HG03558 (cell line): Measurements from ENCODE around the gene ZNF775.
"Not testable (repeated sequence)": the region's sequence is repeated elsewhere in the genome, so short reads cannot be mapped to it uniquely, and the experiment has no call there.

Experiments
- ATAC-seq: cut with Tn5 transposase; IDR thresholded peaks from one replicate; pipeline ENCODE4 v1.9.1; 2021; ENCODE audit warnings: moderate number of reproducible peaks; ENCODE audit not compliant: unreplicated experiment; ENCODE audit errors: extremely low read depth

ZNF775 gene

DNA sequence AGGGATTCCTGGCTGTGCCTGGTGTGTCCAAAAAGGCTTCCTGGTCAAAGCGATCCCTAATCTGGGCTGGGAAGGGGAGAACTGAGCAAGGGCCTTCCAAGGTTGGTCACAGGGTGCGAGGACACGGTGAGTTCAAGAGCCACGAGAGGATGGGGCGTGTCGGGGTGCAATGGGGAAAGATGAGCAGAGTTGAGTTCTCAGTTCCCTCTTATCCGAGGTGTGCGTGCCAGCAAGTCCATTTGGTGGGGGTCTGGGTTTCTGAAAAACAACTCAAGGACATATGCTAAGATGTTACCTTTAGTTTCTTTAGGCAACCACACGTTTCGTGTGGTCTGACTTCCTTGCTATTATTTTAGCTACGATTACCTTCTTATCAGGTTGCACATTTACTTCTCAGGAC, 1.3 kb downstream of the ZNF775 start:
- ATAC-seq = no peak

DNA sequence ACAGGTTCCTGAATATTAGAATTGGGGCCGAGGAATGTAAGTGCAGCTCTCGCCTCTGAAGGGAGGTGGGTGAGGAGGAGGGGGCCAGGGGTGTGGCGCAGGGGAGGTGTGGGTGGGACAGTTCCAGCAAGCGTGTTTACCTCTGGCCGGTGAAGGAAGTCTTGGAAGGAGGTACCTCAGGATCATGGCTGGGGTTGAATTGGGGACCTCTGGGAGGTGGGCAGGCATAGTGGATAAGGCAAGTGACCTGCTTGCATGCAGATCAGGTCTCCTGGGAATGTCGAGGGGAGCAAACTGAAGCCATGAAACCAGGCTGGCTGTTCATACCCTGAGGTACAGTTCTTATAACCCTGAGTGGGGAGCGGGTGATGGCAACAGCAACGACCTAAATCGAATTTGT, 2.0 kb downstream of the ZNF775 start:
- ATAC-seq = no peak

DNA sequence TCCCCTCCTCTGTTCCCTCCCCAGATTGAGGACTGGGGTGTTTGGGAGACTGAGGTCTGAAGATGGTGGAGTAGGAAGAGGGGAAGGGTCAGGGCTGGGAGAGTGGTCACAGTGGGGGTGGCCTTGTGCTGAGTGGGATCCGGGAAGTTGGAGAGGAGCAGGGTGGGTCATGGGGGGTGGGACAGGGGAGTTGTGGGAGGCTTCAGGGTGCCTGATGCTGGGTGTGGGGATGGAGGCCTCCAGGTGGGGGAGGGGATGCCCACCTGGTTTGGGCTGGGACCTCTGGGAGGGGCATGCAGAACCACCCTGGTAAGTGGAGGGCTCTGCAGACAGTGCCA, 2.6 kb downstream of the ZNF775 start:
- no peak for ATAC-seq

DNA sequence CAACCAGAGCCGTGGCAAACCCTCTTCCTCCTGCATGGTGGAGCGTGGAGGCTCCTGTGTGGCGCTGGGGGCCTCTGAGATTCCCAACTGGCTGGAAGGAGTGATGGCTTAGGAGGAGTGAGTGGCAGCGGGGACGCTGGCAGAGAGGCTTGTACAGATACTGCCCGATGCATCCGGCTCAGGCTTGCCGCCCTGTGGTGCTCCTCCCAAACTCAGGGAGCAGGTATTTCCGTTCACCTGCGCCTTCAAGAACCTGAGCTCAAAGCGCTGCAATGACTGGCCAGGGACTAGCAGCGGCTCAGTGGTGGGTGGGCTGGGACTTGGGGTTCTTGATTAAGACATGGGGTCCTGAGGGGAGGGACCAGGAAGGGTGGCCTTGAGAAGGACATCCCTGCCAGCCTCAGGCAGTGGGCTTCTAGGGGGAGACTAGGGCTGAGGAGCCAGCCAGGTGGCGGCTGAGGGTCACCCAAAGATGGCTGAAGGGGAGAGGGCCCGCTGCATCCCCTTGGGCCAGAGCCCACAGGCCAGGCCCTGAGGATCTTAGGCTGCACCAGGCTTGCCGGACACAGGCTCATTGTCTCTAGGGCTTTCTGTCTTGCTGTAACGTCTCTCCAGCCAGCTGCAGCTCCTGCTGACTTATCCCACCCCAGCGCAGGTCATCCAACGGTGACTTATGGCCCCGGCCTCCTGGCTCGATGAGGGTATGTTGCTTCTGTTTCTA, 3.2 kb downstream of the ZNF775 start:
- ATAC-seq = no peak

DNA sequence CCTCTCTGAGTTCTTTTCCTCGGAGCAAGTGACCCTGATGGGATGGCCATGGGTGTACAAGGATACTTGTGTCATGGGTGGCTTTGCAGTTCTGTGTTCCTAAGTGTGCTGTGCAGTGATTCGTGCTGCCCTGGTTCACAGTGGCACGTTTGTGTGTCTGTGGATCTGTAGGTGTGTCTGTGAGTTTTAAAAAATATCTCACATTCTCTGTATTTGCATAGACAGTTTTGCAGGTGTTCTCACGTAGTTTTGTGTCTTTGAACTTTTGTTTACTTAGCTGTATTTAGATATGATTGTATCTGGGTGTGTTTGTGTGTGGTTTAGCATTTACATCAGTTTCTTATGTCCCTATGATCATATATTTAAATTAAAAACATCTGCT, 3.7 kb downstream of the ZNF775 start:
- ATAC-seq = no peak

DNA sequence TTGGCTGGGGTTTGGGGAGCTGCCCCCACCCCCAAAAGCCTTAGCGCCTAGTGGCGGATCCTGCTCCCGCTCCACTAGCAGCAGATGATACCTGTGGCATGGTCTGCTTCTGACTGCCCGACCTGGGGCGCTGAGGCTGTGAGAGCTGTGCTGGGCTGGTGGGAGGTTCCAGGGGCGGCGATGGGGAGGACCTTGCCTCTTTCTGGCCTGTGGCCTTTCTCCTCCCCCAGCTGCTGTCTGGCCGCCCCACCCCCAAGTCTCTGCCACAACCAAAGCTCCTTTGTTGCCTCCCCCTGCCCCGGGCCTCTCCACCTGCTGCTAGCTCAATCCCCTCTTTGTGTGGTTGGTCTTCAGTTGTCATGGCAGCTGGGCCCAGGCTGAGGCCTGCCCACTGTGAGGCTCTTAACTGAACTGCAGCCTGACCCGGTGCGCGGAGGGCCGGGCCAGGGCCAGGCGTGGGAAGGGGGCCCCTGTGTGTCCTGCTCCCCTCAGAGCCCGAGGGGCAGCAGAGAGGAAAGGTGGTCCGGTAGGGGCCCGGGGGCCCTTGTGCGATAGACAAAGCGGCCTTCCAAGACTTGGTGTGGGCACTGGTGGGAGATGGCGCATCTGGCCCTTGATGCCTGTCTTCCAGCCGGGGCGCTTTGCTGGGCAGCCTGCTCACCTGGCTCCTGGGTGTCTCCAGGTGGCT, 4.7 kb downstream of the ZNF775 start:
- no peak for ATAC-seq

DNA sequence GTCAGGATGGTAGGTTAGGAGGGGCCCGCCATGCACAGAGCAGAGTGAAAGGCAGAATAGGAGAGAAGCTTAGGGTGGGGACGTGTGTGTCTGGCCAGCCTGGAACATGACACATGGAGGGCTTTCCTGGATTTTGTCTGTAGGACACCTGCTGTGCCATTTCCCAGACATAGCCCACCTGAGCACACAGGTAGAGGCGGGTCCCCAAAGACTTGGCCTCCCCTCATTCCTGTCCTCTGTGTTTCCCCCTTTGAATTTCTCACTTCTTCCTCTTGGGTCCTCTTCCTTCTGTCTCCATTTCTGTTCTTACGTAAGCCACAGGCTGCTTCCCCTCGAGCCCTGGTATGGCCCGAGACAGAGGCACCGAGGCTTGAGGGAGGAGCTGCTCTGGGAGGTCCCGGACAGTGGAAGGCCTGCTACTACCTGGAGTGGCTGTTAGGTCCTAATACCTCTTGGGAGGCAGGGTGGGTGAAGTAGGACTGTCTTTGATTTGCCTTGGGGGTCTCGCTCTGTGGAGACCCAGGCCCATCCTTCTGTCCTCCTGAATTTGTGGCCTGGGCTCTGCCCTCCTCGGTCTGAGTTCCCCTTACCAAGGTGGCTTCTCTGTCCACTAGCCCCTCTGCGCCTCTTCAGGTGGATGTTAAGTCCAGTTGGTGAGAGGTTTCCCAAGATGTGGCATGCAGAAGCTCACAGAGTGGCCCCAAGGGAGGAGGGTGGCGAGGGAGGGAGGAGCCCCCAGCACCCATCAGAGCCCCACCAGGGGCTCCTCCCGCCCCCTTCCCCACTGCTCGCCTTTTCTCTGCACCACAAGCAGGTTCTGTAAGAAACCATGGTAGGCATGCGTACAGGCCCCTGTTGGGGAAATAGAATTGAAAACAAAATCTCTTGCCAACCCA, 5.5 kb downstream of the ZNF775 start:
- ATAC-seq = no peak

DNA sequence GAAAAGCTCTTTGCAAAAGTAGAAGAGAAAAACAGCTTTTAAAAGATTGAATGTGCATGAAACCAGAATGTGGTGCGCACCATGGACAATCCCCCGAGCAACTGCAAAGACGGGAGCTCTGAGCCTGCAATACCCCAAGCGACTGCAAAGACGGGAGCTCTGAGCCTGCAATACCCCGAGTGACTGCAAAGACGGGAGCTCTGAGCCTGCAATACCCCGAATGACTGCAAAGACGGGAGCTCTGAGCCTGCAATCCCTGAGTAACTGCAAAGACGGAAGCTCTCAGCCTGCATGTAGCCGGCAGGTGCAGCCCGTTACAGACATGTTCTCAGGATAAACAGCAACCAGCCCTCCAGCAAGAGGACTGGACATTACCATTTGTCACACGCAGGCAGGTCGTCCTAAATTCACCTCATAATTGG, 6.2 kb downstream of the ZNF775 start:
- ATAC-seq = no peak

DNA sequence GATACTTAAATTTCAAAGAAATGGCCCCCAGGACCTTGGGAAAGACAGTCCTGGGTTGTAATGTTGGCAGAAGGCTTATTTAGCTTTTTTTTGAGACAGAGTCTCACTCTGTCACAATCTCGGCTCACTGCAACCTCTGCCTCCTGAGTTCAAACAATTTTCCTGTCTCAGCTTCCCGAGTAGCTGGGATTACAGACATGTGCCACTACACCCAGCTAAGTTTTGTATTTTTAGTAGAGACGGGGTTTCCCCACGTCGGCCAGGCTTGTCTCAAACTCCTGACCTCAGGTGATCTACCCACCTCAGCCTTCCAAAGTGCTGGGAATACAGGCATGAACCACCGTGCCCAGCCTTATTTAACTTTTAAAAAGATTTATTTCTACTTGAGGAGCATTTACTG, 6.8 kb downstream of the ZNF775 start:
- not testable (repeated sequence) for ATAC-seq

DNA sequence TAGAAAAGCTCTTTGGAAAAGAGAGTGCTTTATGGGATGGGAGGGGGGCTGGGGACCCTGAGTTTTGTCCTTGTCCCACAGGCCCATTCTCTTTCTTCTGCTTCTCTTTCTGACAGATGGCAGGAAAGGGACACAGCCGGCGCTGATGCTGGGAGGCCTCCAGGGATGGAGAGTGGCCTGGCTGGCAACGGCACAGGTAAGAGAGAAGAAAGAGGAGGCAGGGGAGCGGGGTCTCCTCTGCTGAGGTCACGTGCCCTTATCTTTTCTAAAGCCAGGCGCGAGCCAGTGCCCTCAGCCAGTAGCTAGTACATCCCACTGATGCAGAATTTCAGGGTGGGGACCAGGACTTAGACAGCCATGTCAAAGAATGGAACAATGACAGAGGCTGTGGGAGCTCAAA, 9.2 kb downstream of the ZNF775 start:
- no peak for ATAC-seq

DNA sequence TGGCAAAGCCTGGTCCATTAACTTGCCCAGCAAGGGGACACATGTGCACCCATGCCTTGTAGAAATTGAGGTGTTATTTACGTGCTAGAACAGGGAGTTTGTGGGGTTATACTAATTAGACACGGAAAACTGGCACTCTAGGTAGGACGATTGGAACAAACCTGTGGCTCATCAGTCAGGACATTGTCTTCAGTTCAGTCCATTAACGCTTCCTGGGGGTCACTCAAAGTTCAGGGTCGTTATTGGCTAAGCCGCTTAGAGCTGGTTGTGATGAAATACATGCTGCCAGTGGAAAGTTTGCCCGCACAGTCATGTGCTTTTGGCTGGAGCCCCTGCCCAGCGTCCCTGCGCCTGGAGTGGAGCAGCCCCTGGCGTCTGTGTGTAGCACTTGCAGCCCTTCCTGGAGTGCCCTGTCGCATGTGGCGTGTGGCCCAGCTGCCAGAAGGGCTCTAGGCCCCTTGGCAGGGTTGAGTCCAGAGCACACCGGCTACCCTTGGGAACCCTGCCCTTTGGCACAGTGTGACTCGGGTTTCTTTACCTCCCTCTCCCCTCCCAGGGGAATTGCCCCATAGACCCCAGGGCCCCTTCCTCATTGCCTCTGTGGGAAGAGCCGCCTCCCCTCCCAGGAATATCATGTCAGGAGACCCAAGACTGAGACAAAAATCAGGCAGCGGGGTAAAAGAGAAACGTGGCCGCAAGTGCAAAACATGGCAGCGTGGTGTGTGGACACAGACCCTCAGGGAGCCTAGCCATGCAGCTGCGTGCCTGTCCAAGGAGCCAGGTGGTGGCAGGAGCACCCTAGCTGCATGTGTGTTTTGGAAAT, 9.8 kb downstream of the ZNF775 start:
- ATAC-seq = no peak

DNA sequence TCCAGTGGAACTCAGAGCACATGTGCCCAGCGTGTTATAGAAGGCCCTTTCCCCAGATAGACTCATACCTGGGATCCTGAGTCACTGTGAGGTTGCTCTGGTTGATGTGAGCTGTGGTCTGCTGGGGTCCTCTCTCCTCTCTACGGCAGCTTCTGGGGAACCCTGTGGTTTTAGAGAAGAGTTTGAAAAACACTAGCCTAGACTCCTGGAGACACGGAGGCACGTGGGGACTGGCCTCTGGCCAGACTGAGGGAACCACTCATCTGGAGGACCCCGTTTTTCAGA, 10.3 kb downstream of the ZNF775 start:
- no peak for ATAC-seq

DNA sequence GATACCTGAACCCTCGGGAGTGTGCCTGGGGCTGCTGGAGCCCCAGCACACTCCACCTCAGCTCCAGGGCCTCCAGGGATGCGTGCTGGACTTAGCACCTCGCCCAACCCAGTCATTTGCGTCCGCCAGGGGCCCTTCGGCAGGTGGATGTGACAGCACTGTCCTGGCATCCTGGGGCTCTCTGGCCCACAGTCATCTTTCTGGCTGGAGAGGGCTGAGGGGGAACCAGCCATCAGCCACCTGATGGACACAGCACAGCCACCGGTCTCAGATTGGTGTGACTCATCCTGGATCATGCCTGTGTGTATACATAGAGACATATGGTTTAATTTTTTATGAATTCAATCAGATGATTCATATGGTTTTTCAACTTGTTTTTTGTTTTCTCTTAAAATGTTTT, 11.1 kb downstream of the ZNF775 start:
- ATAC-seq = no peak

DNA sequence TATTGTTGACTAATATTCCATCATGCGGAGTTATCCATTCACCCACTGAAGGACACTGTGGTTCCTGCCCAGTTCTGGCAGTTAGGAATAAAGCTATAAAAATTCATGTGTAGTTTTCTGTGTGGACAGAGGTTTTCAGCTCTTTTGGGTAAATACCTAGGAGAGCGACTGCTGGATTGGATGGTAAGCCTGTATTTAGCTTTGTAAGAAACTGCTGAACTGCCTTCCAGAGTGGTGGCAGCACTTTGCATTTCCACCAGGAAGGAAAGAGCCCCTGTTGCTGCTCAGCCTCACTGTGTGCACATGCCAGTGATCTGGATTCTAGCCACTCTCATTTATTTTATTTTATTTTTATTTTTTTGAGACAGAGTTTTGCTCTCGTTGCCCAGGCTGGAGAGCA, 14.2 kb downstream of the ZNF775 start:
- ATAC-seq = no peak

DNA sequence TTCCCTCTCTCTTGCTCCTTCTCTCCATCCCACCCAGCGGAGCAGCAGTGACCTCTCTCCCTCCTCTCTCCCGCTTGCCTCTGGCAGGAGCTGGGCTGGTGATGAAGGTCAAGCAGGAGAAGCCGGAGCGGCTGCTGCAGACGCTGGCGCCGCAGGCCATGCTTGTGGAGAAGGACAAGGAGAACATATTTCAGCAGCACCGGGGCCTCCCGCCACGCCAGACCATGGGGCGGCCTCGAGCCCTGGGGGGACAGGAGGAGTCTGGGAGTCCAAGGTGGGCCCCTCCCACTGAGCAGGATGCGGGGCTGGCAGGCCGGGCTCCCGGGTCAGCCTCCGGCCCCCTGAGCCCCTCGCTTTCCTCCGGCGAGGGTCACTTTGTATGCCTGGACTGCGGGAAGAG, 17.3 kb downstream of the ZNF775 start:
- no peak for ATAC-seq

DNA sequence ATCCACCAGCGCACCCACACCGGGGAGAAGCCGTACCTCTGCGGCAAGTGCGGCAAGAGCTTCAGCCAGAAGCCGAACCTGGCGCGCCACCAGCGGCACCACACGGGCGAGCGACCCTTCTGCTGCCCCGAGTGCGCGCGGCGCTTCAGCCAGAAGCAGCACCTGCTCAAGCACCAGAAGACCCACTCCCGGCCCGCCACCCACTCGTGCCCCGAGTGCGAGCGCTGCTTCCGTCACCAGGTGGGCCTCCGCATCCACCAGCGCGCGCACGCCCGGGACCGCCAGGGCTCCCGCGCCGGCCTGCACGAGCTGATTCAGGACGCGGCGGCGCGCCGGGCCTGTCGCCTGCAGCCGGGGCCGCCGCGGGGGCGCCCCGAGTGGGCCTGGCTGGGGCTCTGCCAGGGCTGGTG, 17.7 kb downstream of the ZNF775 start:
- ATAC-seq = no peak

DNA sequence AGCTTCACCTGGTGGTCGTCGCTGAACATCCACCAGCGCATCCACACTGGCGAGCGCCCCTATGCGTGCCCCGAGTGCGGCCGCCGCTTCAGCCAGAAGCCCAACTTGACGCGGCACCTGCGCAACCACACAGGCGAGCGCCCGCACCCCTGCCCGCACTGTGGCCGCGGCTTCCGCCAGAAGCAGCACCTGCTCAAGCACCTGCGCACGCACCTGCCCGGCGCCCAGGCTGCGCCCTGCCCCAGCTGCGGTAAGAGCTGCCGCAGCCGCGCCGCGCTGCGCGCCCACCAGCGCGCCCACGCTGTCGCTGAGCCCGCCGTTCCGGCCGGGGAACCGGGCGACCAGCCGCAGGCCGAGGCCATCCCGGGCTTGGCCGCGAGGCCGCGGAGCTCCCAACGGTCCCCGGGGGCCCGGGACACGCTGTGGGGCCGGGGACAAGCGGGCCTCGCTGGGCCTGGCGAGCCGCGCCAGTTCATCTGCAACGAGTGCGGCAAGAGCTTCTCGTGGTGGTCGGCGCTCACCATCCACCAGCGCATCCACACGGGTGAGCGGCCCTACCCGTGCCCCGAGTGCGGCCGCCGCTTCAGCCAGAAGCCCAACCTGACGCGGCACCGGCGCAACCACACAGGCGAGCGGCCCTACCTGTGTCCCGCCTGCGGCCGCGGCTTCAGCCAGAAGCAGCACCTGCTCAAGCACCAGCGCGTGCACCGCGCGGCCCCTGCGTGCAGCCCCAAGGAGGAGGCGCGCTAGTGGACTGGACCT, 18.4 kb downstream of the ZNF775 start:
- no peak for ATAC-seq

DNA sequence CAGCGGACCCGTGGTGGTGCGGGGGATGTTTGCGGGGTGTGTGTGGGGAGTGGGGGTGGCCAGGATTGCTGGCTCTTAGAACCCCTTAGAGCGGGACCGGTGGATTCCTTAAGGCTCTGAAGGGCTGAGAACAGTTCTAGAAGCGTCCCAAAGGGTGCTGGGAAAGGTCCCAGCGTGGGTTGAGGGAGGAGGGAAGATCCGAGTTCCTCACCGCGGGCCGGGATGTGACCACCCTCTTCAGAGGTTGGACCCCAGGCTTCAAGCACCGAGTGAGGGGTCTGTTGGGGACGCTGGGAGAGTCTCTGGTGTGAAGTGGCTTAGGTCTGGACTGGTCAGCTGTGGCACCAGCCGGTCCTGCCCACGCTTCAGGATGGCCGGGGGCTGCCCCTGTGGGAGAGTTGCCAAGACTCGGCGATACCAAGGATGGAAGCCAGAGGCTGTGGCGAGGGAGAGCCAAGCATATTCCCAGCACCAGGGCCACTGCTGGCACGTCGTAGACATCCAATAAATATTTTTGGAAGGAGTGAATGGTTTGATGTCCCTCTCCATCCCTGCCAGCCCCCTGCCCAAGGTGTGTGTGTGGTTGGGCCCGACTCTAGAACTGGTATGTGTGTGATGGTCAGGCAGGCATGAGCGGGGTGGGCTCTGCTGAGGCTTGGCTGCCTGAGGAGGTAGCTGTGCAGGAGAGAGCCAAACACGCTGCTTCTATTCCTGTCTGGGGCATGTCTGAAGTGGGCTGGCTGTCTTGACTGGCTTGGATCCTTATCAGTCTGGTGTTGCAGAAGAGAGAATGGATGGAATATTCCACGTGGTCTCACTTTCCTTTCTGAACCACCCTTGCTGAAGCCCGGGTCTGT, 19.2 kb downstream of the ZNF775 start:
- ATAC-seq = no peak

DNA sequence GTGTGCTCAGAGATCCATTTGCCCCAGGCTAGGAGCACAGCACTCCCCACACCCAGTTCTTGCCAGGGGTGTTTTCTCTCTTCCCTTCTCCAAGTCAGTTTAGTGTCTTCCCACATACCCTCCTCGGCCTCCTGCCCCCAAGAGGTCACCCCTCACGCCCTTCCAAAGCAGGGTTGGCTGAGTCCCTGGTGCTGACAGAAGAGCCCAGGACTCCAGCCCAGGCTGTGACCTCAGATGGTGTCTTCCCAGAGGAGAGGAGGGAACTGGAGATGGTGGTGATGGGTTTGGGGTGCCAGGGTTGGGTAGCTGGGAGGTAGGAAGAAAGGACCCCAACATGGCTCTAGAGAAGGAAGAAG, 19.8 kb downstream of the ZNF775 start:
- ATAC-seq = no peak
